Measurements from ENCODE around the gene CRB3.

- TF ChIP-seq CTCF (optimal IDR thresholded peaks at IDR 0.05 in 1 of 3, IDR thresholded peaks at IDR 0.05 in 1 of 3, conservative IDR thresholded peaks at IDR 0.05 in 1 of 3; ENCODE audit: extremely low read depth in 1 of 3, insufficient read depth in 2 of 3, low read length in 3 of 3) (no peak), EZH2 (IDR thresholded peaks at IDR 0.05; ENCODE audit: low read length) (no peak)
Measured at GRCh38 chr19:6458695-6459261, 5.3 kb upstream of the CRB3 start.
